ENCODE measurements around the gene SPPL3.

SPPL3 gene

GRCh38 chr12:120834489-120835303, 69.5 kb downstream of the SPPL3 start:
- ATAC-seq: no peak
- TF ChIP-seq ISL1 (CRISPR knock-in tag; IDR thresholded peaks at IDR 0.05) (no peak), ARNTL (CRISPR knock-in tag; IDR thresholded peaks at IDR 0.05; ENCODE audit: borderline replicate concordance, low read depth) (no peak), PPARA (CRISPR knock-in tag; IDR thresholded peaks at IDR 0.05; ENCODE audit: borderline replicate concordance) (no peak), CREB5 (CRISPR knock-in tag; IDR thresholded peaks at IDR 0.05; ENCODE audit: low read depth) (no peak), ZNF70 (CRISPR knock-in tag; IDR thresholded peaks at IDR 0.05) (no peak)

- ATAC-seq: no peak
- no peak for TF ChIP-seq ZC3H10 (CRISPR knock-in tag; IDR thresholded peaks at IDR 0.05)
- no peak for TF ChIP-seq SNAI2 (CRISPR knock-in tag; IDR thresholded peaks at IDR 0.05)
- no peak for TF ChIP-seq ZFP3 (CRISPR knock-in tag; IDR thresholded peaks at IDR 0.05)
Measured at GRCh38 chr12:120833849-120834248, 70.3 kb downstream of the SPPL3 start.

GRCh38 chr12:120832737-120833136, 71.4 kb downstream of the SPPL3 start:
- no peak for TF ChIP-seq ZNF70 (CRISPR knock-in tag; IDR thresholded peaks at IDR 0.05)
- TF ChIP-seq, protein P1, sequence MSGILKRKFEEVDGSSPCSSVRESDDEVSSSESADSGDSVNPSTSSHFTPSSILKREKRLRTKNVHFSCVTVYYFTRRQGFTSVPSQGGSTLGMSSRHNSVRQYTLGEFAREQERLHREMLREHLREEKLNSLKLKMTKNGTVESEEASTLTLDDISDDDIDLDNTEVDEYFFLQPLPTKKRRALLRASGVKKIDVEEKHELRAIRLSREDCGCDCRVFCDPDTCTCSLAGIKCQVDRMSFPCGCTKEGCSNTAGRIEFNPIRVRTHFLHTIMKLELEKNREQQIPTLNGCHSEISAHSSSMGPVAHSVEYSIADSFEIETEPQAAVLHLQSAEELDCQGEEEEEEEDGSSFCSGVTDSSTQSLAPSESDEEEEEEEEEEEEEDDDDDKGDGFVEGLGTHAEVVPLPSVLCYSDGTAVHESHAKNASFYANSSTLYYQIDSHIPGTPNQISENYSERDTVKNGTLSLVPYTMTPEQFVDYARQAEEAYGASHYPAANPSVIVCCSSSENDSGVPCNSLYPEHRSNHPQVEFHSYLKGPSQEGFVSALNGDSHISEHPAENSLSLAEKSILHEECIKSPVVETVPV (CRISPR knock-in tag; IDR thresholded peaks at IDR 0.05): no peak
- TF ChIP-seq ZFP30 (CRISPR knock-in tag; IDR thresholded peaks at IDR 0.05): no peak
- TF ChIP-seq TSHZ2 (CRISPR knock-in tag; IDR thresholded peaks at IDR 0.05): no peak
- TF ChIP-seq OSR1 (CRISPR knock-in tag; IDR thresholded peaks at IDR 0.05): no peak
- no peak for TF ChIP-seq ZFP3 (CRISPR knock-in tag; IDR thresholded peaks at IDR 0.05)
- TF ChIP-seq PPARA (CRISPR knock-in tag; IDR thresholded peaks at IDR 0.05; ENCODE audit: borderline replicate concordance): no peak
- TF ChIP-seq, protein P2, sequence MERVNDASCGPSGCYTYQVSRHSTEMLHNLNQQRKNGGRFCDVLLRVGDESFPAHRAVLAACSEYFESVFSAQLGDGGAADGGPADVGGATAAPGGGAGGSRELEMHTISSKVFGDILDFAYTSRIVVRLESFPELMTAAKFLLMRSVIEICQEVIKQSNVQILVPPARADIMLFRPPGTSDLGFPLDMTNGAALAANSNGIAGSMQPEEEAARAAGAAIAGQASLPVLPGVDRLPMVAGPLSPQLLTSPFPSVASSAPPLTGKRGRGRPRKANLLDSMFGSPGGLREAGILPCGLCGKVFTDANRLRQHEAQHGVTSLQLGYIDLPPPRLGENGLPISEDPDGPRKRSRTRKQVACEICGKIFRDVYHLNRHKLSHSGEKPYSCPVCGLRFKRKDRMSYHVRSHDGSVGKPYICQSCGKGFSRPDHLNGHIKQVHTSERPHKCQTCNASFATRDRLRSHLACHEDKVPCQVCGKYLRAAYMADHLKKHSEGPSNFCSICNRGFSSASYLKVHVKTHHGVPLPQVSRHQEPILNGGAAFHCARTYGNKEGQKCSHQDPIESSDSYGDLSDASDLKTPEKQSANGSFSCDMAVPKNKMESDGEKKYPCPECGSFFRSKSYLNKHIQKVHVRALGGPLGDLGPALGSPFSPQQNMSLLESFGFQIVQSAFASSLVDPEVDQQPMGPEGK (CRISPR knock-in tag; IDR thresholded peaks at IDR 0.05; ENCODE audit: borderline replicate concordance): no peak
- no peak for TF ChIP-seq ARNTL (CRISPR knock-in tag; IDR thresholded peaks at IDR 0.05; ENCODE audit: borderline replicate concordance, low read depth)
- TF ChIP-seq ESRRG (CRISPR knock-in tag; IDR thresholded peaks at IDR 0.05): no peak
- no peak for TF ChIP-seq CSDC2 (CRISPR knock-in tag; IDR thresholded peaks at IDR 0.05)
- TF ChIP-seq BACH2 (CRISPR knock-in tag; IDR thresholded peaks at IDR 0.05; ENCODE audit: borderline replicate concordance): no peak
- ATAC-seq: no peak

DNA sequence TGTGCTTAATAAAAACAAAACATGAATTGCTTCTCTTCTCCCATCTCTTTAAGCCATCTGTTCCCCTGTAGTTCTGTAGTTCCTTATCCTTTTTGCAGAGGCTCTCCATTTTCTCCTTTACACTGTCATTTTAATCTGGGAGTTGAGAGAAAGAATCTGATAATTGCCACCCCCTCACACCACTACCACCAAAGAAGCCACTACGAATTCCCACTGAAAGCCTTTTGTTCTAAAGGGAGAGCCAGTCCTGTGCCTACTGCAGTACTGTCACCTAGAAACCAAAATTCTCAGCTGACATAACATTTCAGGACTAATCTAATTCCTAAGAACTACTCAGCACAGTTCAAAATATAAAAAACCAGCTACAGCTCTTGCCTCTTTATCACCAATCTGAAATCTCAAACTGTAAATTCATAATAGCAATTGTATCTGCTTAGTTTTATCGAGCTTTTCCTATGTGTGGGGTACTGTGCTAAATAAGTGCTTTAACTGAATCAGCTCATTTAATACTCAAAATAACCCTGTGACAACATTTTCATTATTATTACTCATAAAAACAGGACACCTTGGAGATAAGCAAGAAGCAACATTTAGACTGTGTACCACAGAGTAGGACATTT, 72.4 kb downstream of the SPPL3 start:
- ATAC-seq: peak; percentile 70
- TF ChIP-seq SNAI2 (CRISPR knock-in tag; IDR thresholded peaks at IDR 0.05) (no peak), GLIS3 (CRISPR knock-in tag; IDR thresholded peaks at IDR 0.05) (no peak), OSR1 (CRISPR knock-in tag; IDR thresholded peaks at IDR 0.05) (no peak), RARB (CRISPR knock-in tag; IDR thresholded peaks at IDR 0.05) (no peak), PPARA (CRISPR knock-in tag; IDR thresholded peaks at IDR 0.05; ENCODE audit: borderline replicate concordance) (no peak), ISL1 (CRISPR knock-in tag; IDR thresholded peaks at IDR 0.05) (peak; percentile 42; the same call in 1 of the 2 replicates), ZFP30 (CRISPR knock-in tag; IDR thresholded peaks at IDR 0.05) (no peak), CREB5 (CRISPR knock-in tag; IDR thresholded peaks at IDR 0.05; ENCODE audit: low read depth) (no peak), TCF4 (CRISPR knock-in tag; IDR thresholded peaks at IDR 0.05; ENCODE audit: borderline replicate concordance) (peak; percentile 56), BACH2 (CRISPR knock-in tag; IDR thresholded peaks at IDR 0.05; ENCODE audit: borderline replicate concordance) (no peak), ESRRG (CRISPR knock-in tag; IDR thresholded peaks at IDR 0.05) (no peak), TSHZ2 (CRISPR knock-in tag; IDR thresholded peaks at IDR 0.05) (no peak; the same call in 1 of the 2 replicates)
- TF ChIP-seq, protein P2 (CRISPR knock-in tag; IDR thresholded peaks at IDR 0.05; ENCODE audit: borderline replicate concordance): no peak

Data from SK-N-SH treated with all-trans-retinoic acid at 6 μM for 48 hours (cell line).